Ovary (tissue), 3 donors: Measurements from ENCODE around the gene AGXT.

ENCODE experiments used
- CTCF ChIP-seq, 3 donors: fragments of 450-650 bp in 2 of 3; fragments of 200-600 bp in 1 of 3; IDR thresholded peaks; one replicate each; pipeline versions ENCODE4 v1.5.1 to v1.8.0; 2016 to 2022; ENCODE audit warnings: antibody characterized with exemption in 3 of 3, mild to moderate bottlenecking in 1 of 3
- EP300 ChIP-seq: sonication (generic); formaldehyde crosslinking; IDR thresholded peaks from one replicate; pipeline ENCODE4 v1.6.1; 2017; ENCODE audit warnings: antibody characterized with exemption
- POLR2A ChIP-seq: fragments of 450-650 bp; IDR thresholded peaks from one replicate; pipeline ENCODE4 v1.6.1; 2017; ENCODE audit warnings: antibody characterized with exemption, mild to moderate bottlenecking, moderate library complexity
- donor health status: DM: no; HTN: no; CAD: no.

GRCh38 chr2:240836781-240837467 lies 31.7 kb upstream of the AGXT start:
- TF ChIP-seq CTCF (IDR thresholded peaks at IDR 0.05) (no peak), EP300 (no peak), POLR2A (no peak)
